ENCODE results near the gene WWOX. TPM values are rescaled to one million over a fixed set of nuclear protein-coding genes. Genes with fewer than 3 reads are reported as not detected.
"Not testable (repeated sequence)": the region's sequence is repeated elsewhere in the genome, so short reads cannot be mapped to it uniquely, and the experiment has no call there.

WWOX gene
- polyA plus RNA-seq, 1 donor from 2014 or later = 25.6 TPM

DNA sequence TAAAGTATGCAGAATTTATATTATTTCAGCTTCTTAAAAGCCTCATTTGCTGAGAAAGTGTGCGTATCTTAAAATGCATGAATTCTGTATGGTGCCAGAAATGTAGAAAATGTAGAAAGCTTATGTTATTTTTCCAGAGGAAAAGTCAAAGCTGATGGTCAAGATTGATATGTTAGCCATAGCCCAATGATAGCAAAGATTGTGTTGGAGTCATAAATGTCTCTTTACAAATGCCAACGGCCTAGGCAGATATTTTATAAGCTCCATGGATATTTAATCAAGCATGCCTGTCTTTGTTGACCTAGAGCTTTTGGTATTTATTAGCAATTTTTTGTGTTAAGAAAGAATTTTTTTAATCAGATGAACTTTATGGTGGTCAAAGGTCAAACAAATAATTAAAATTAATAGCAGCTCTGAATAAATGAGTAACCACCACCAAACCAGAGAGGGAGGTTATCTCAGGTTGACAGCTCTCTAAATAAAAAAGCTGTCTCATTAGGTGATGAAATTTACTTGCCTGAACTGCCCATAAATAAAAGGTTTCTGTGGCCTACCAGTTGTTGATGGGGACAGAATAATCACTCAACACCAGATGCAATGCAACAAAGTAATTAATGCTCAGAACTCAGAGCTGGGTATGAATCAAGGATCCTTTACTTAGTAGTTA lies 48.6 kb upstream of the WWOX start:
- peaks cover 18% of the 10 kb centered on the region for H3K27me3 ChIP-seq (ENCODE audit: insufficient read depth, low read depth, low read length)
- H3K27ac ChIP-seq (ENCODE audit: low read length) = no peak overlapping the region
- no peaks in the 10 kb centered on the region for H3F3A ChIP-seq (ENCODE audit: insufficient read depth, low read length, poor library complexity, severe bottlenecking)
- H3K36me3 ChIP-seq (ENCODE audit: insufficient read depth, low read length) = no peaks in the 10 kb centered on the region
- H2AFZ ChIP-seq (ENCODE audit: low read depth, low read length) = no peak overlapping the region
- no peak for TF ChIP-seq SMC3 (conservative IDR thresholded peaks at IDR 0.05; ENCODE audit: poor library complexity)
- TF ChIP-seq MXI1 (conservative IDR thresholded peaks at IDR 0.05; ENCODE audit: poor library complexity, severe bottlenecking) = no peak
- TF ChIP-seq POLR2AphosphoS5 (IDR thresholded peaks at IDR 0.05) = no peak
- TF ChIP-seq TAF1 (IDR thresholded peaks at IDR 0.05; ENCODE audit: low read depth) = no peak
- no peak for TF ChIP-seq RAD21 (conservative IDR thresholded peaks at IDR 0.05)
- H3K79me2 ChIP-seq (replicated peaks; ENCODE audit: insufficient read depth, low read length) = no peaks in the 10 kb centered on the region
- no peaks in the 10 kb centered on the region for H4K20me1 ChIP-seq (ENCODE audit: insufficient read depth)
- H3K4me2 ChIP-seq (ENCODE audit: low read length) = no peak overlapping the region
- no peaks in the 10 kb centered on the region for H3K9me3 ChIP-seq (ENCODE audit: low read length)
- no peak overlapping the region for H3K9ac ChIP-seq (ENCODE audit: low read length)
- no peaks in the 10 kb centered on the region for H3K9me2 ChIP-seq (ENCODE audit: insufficient read depth, low read length)
- H3K4me3 ChIP-seq (ENCODE audit: low read length) = no peak overlapping the region

DNA sequence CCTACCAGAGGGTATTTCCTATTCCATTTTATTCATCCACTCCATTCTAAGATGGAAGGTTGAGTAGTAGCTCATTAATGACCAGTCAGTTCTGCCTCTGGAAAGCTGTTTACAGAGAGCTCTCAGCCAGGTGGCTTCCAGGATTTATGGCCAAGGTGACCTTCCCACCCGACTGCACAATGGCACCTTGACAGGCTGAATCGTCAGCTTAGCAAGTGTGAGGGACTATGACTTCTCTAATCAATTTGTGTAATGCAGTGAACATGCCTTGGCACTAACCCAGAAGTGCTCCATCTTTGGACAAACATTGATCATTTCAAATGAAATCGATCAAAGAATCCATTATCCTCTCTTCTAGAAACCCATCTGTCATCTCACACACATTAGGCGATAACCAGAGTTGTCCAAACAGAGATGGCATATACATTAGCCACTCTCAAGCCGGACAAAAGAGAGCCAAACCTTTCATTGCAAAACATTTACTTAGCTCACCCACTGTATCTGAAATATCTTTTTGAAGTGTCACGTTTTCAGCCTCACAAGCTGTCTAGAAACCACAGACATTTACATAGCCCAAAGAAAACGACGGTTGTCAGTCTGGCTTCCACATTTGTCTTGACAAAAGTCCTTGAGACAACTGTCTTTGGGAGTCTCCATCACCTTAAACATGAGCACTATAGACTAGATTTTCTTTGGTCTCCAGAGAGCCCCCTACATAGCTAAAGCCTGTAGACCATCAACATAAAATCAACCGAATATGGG lies 41.5 kb upstream of the WWOX start:
- Histone ChIP-seq H4K20me1 (ENCODE audit: insufficient read depth) (no peaks in the 10 kb centered on the region), H3K27ac (ENCODE audit: low read length) (no peak overlapping the region), H2AFZ (ENCODE audit: low read depth, low read length) (no peak overlapping the region), H3K27me3 (ENCODE audit: insufficient read depth, low read depth, low read length) (no peaks in the 10 kb centered on the region), H3K36me3 (ENCODE audit: insufficient read depth, low read length) (no peaks in the 10 kb centered on the region), H3F3A (ENCODE audit: insufficient read depth, low read length, poor library complexity, severe bottlenecking) (no peaks in the 10 kb centered on the region), H3K79me2 (replicated peaks; ENCODE audit: insufficient read depth, low read length) (no peaks in the 10 kb centered on the region), H3K4me2 (ENCODE audit: low read length) (no peak overlapping the region), H3K9me2 (ENCODE audit: insufficient read depth, low read length) (no peaks in the 10 kb centered on the region), H3K4me3 (ENCODE audit: low read length) (no peak overlapping the region), H3K9ac (ENCODE audit: low read length) (no peak overlapping the region), H3K9me3 (ENCODE audit: low read length) (no peaks in the 10 kb centered on the region)
- no peak for TF ChIP-seq TAF1 (IDR thresholded peaks at IDR 0.05; ENCODE audit: low read depth)
- no peak for TF ChIP-seq SMC3 (conservative IDR thresholded peaks at IDR 0.05; ENCODE audit: poor library complexity)
- no peak for TF ChIP-seq MXI1 (conservative IDR thresholded peaks at IDR 0.05; ENCODE audit: poor library complexity, severe bottlenecking)
- TF ChIP-seq, protein P1, sequence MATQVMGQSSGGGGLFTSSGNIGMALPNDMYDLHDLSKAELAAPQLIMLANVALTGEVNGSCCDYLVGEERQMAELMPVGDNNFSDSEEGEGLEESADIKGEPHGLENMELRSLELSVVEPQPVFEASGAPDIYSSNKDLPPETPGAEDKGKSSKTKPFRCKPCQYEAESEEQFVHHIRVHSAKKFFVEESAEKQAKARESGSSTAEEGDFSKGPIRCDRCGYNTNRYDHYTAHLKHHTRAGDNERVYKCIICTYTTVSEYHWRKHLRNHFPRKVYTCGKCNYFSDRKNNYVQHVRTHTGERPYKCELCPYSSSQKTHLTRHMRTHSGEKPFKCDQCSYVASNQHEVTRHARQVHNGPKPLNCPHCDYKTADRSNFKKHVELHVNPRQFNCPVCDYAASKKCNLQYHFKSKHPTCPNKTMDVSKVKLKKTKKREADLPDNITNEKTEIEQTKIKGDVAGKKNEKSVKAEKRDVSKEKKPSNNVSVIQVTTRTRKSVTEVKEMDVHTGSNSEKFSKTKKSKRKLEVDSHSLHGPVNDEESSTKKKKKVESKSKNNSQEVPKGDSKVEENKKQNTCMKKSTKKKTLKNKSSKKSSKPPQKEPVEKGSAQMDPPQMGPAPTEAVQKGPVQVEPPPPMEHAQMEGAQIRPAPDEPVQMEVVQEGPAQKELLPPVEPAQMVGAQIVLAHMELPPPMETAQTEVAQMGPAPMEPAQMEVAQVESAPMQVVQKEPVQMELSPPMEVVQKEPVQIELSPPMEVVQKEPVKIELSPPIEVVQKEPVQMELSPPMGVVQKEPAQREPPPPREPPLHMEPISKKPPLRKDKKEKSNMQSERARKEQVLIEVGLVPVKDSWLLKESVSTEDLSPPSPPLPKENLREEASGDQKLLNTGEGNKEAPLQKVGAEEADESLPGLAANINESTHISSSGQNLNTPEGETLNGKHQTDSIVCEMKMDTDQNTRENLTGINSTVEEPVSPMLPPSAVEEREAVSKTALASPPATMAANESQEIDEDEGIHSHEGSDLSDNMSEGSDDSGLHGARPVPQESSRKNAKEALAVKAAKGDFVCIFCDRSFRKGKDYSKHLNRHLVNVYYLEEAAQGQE (IDR thresholded peaks at IDR 0.05; ENCODE audit: borderline replicate concordance) = no peak
- TF ChIP-seq RAD21 (conservative IDR thresholded peaks at IDR 0.05) = no peak
- TF ChIP-seq EP300 (conservative IDR thresholded peaks at IDR 0.05; ENCODE audit: poor library complexity, severe bottlenecking) = no peak

DNA sequence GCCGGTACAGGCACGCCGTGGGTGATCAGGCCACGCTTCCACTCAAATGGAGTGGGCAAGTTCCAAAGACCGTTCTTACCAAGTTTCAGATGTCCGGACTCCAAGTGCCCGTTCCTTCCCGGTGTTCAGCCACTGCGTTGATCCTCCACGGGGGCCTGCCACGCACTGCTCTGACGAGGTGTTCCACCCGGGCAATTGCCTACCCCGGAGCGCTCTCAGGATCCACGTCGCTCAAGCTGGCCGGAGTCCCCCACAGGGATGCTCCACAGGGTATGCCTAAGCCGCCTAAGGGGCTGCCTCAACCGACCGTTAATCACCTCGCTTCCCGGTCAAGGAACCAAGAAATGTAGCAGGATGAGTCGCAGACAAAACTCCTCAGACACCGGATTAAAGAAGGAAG lies 39.6 kb upstream of the WWOX start:
- H3K79me2 ChIP-seq (replicated peaks; ENCODE audit: insufficient read depth, low read length); H3K9me3 ChIP-seq (ENCODE audit: low read length); H3K9ac ChIP-seq (ENCODE audit: low read length); H3K27me3 ChIP-seq (ENCODE audit: insufficient read depth, low read depth, low read length); H3K27ac ChIP-seq (ENCODE audit: low read length); H4K20me1 ChIP-seq (ENCODE audit: insufficient read depth); H2AFZ ChIP-seq (ENCODE audit: low read depth, low read length); H3K4me2 ChIP-seq (ENCODE audit: low read length); H3F3A ChIP-seq (ENCODE audit: insufficient read depth, low read length, poor library complexity, severe bottlenecking); H3K36me3 ChIP-seq (ENCODE audit: insufficient read depth, low read length); H3K4me3 ChIP-seq (ENCODE audit: low read length); H3K9me2 ChIP-seq (ENCODE audit: insufficient read depth, low read length): not testable (repeated sequence)

Measured in neural cell (in vitro differentiated cells).